K562 treated with DMSO at 1 percent for 12 hours (cell line): ENCODE measurements around the gene CEP89. TPM values are rescaled to one million over a fixed set of nuclear protein-coding genes. Genes with fewer than 3 reads are reported as not detected.

ENCODE experiments used
- total RNA-seq: library from RNA; unstranded; fragments of 300-600 nt; gene quantifications from 2 replicates; pipeline ENCODE4 v1.2.3, GENCODE V29; 2022; ENCODE audit not compliant: insufficient read depth

CEP89 gene
- 8.5 and 13.1 TPM in 2 replicates for total RNA-seq

GRCh38 chr19:32971715-32972540, at the start of gene CEP89, which contains the start of gene FAAP24:
Gene CEP89 (minus strand): TSS chr19:32971958. CDS start chr19:32971874, 84 bp downstream.
Gene FAAP24 (plus strand): TSS chr19:32972242. CDS start chr19:32973197, 955 bp downstream.

GRCh38 chr19:32869369-32869965, 102.3 kb downstream of the CEP89 start, which contains the start of gene SLC7A9:
Gene SLC7A9 (minus strand): TSS chr19:32869767. CDS start chr19:32868534, 1,233 bp downstream.

Other genes starting within 250 kb of the CEP89 start
- gene SLC7A9, start 102.2 kb downstream of the CEP89 start, total RNA-seq: not detected in 2 replicates
- 9.2 and 15.8 TPM in 2 replicates for gene FAAP24, start 284 bp upstream of the CEP89 start, total RNA-seq
- 2.6 and 9.1 TPM in 2 replicates for gene RHPN2, start 92.9 kb upstream of the CEP89 start, total RNA-seq
- 3.0 and 8.0 TPM in 2 replicates for gene GPATCH1, start 109.2 kb upstream of the CEP89 start, total RNA-seq
- gene WDR88, start 160.2 kb upstream of the CEP89 start, total RNA-seq: not detected in 2 replicates
- gene LRP3, start 222.4 kb upstream of the CEP89 start, total RNA-seq: not detected in 2 replicates